Kidney tubule cell (primary cell): Measurements from ENCODE around the gene PWP2.
"Not testable (repeated sequence)": the region's sequence is repeated elsewhere in the genome, so short reads cannot be mapped to it uniquely, and the experiment has no call there.

Experiments
- DNase-seq: peaks from one replicate; pipeline ENCODE4 v3.0.0-alpha.2; 2018; ENCODE audit warnings: low spot score

The PWP2 gene

DNA sequence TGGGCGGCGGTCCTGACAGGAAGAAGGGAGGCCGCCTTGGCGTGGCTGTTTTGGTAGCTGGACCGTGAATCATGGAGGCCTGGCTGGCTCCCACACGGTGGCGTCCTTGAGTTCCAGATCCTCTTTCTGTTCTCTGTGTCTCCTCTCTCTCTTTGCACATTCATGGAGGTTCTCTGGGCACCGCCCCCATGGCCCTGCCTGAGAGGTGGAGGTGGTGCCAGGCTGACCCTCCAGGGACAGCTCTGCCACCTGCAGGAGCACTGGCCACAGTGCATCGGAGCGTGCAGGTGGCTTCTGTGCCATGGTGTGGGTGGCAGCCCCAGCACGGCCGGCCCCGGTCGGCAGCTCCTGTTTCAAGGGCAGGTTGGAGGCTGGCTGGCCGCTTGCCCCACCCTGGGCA, 30.8 kb downstream of the PWP2 start:
- DNase-seq, result not testable (repeated sequence)

DNA sequence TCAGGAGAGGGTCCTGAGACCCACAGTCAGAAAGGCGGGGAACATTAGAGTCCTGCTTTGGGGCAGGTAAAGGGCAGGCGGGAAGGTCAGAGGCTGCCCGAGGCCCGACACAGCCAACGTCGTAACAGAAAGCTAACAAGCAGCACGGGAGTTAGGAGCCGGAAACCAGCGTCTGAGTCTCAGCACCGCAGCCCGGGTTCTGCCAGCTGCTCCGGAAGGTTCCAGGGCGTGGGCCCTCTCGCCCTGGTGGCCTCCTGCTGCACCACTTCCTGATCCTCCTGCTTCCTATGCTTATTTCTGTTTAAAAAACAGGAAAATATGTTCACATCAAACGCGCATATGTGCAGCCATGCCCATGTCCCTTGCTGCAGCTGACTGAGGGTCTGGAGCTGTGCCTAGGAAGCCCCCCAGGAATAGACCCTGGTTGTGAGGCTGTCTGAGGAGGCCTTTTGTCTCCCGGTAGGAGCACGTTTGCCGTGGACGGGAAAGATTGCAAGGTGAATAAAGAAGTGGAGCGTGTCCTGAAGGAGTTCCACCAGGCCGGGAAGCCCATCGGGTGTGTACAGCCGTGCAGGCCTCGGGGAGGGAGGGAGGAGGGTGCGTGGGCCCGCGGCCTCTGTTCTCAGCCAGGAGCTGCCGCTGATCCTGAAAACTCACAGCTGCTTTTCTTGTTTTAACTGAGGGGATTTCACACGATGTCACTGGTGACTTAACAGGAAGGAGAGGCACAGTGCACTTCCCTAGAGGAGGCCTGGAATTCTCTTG, 32.8 kb downstream of the PWP2 start:
- peak; percentile 22 for DNase-seq

DNA sequence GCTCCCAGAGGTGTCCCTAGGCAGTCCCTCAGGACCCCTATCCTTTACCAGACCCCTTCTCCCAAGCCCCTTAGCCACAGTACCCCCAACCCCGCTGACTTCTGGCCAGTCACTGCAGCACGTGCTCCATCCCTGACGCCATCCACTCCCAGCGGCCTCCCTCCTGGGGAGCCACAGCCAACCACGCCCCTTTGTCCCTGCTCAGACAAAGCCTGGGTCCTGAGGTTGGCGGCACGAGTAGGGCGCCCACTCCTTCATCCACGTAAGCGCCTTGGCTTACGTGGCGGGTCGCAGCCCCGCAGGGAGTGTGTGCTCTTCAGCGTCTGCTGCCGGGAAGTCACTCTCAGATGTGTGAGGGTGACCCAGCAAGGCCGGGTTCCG, 33.3 kb downstream of the PWP2 start:
- not testable (repeated sequence) for DNase-seq

DNA sequence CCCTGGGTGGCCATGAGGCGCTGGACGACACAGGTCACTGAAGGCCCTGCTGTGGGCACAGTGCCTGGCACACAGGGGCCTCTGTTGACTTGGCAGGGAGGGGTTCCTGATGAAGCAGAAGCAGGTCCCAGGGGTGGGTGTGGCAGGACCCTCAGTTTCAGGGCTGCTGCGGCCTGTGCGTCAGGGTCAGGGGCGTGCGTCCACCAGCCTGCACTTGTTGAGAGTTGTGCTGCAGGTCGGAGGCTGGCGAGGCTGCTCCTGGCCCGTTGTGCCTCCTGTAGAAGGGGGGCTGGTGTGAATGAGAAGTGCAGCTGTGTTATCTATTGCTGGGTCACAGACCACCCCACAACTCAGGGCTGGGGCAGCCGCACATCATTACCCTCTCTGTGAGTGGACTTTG, 35.3 kb downstream of the PWP2 start:
- DNase-seq, result not testable (repeated sequence)

DNA sequence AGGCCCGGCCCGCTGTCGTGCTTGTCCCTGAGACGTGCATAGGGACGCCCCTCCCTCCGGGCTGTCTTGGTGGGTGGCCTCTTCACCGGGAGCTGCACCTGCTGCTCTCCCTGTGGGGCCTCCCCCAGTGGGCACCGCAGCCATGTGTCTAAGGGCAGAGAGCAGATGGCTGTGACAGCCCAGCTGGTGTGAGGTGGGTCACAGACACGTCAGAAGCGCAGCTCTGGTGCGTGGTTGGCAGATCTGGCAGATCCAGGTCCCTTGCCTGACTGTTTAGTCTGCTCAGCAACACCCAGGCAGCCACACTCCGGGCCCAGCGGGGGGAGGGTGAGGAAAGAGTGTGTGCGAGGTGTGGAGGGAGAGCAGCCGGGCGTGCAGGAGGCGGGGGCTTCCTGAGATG, 36.2 kb downstream of the PWP2 start:
- DNase-seq, result not testable (repeated sequence)

DNA sequence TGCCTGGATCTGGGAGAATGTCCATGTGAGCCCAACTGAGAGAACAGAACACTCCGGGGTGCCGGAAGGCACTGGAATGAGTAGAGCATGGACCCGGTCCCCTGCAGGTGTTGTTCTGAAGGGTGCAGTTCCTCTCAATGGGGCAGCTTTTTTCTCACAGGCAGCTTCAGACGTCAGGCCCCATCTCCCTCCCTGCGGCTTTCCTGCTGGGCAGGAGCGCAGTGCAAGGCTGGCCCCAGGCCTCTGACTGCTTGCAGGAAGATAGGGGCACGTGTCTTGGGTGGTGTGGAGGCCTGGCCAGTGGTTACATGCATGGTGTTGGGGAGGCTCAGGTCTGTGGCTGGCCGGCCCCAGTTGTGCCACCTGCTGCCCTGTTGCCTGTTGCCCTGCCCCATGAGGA, 36.8 kb downstream of the PWP2 start:
- not testable (repeated sequence) for DNase-seq

DNA sequence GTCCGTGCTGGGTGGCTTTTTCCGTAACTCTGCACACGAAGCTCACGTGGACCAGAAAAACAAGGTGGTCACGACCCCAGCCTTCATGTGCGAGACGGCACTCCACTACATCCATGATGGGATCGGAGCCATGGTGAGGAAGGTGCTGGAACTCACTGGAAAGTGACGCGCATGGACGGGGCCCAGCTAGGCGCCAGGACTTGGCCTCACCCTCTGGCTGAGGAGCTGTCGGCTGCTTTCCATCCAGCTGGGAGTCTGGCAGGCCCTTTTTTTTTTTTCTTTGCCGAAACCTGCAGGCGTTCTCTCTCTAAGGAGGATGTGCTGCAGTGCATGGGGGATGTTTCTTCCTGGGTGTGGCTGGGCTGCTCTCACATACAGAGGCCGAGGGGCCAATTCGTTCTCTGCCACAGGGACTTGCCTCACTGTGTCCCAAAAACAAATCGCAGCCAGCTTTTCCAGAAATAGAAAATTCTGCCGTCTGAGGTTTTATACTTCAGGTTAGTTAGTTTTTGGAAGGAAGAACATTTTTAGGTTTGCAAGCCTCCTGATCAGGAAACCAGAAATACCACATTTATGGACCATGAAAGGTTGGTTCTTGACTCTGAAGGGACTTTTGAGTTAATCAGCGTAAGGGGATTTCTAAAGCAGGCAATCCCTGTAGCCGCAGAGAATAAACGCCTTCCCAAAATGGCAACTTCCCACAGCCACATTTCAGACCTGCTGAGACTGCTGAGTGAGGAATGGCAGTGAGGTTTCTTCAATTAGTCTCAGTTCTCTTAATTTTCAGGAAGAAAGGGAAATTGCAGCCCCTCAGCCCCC, 37.8 kb downstream of the PWP2 start:
- not testable (repeated sequence) for DNase-seq

DNA sequence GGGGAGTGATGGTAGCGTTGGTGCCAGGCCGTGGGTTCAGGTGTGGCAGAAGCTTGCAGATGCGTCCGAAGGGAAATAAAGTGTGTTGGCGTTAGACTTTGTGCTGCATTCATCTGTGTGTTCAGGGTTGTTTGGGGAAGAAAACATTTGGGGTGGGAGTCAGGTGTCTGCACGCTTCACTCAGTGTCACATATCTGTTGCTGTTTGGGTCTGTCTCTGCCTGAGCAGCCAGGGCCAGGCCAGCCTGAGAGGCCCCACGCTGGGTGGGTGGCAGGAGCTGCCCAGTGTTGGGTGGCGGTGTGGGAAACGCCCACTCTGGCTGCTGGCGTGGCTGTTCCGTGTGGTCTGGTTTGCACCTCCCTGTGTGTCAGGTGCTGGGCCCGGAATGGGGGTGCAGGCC, 38.4 kb downstream of the PWP2 start:
- not testable (repeated sequence) for DNase-seq

DNA sequence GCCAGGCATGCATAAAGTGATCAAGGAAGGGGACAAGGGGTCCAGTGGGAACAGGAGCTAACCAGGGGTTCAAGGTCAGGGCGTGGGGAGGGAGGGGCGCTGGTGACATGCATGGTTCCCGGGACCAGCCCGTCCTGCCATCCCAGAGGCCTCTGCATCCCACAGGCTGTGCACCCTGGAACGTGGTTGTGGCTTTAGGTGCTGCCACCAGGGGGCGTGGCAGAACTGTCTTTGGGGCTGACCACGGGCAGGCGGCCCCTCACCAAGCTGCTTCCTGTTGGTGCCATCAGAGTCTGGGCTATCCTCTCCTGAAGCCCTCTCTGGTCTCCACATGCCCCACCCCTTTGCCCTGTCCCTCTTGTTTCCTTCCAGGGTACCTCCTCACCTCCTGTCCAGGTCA, 39.9 kb downstream of the PWP2 start:
- DNase-seq, result not testable (repeated sequence)

DNA sequence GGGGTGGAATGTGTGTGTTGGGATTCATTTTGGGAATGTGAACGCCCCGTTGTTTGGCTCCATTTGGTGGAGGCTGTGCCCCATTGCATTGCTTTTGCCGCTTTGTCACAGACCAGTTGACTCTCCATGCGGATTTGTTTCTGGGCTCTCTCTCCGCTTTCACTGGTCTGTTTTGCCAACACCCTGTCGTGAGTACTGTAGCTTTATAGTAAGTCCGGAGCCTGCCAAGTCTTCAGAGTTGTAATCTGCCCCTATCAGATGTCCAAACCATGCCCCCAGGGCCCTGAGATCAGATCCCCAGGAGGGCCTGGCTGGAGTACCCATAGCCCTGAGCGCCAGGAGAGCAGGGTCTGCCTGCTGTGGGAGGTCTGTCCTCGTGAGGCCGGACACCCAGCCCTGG, 43.1 kb downstream of the PWP2 start:
- not testable (repeated sequence) for DNase-seq

DNA sequence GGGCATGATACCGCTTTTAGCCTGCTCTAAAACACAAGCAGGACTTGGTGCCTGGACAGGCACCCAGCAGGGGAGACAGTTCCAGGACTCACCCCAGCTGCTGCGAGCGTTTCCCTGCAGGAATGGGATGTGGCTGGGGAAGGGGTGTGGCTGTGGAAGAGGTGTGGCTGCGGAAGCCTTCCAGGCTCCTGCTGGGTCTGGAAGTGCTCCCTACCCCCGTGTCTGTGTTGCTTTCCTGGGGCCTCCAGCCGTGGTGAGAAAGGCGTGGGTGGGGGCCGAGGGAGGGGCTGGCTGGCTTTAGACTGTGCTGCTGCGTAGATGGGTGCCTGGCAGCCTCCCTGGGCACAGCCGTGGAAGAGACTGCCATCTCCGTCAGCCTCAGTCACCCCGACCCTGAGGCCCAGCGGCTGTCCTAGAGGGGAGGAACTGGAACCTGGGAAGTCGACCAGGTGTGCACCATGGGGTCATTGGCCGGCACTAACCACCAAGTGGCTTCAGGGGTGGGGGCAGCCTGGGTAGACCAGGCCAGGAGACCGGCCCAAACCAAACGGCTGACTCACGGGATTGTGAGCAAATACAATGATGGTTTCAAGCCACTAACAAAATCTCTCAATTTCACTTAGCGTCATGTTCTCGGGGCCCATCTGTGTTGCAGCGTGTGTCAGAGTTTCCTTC, 46.2 kb downstream of the PWP2 start:
- DNase-seq, result not testable (repeated sequence)

DNA sequence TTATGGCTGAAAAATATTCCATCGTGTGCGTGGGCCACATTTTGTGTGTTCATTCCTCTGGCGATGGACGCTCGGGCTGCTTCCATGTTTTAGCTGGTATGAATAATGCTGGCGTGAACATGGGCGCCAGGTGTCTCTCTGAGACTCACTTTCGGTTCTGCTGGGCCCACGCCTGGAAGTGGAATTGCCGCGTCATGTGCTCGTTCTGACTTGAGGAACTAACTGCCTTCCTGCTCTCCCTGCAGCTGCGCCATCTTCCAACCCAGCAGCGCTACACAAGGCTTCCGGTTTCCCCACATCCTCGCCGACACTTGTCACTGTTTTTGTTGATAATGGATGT, 46.7 kb downstream of the PWP2 start:
- DNase-seq, result not testable (repeated sequence)

DNA sequence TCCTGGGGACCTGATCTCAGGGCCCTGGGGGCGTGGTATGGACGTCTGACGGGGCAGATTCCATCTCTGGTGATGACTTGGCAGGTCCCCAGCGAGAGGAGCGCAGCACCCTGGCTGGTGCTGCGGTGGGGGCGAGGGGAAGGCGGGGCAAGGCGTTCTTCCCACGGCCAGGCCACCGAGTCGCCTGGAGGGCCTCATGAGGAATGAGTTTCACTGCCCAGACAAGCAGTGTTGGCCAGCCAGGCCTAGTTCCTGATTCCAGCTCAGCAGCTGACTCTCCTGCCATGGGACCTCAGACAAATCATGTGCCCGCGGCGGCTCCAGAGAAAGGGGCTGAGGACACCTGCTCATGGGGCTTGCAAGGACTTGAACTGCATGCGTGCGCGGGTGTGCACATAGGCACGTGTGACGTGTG, 47.6 kb downstream of the PWP2 start:
- not testable (repeated sequence) for DNase-seq

DNA sequence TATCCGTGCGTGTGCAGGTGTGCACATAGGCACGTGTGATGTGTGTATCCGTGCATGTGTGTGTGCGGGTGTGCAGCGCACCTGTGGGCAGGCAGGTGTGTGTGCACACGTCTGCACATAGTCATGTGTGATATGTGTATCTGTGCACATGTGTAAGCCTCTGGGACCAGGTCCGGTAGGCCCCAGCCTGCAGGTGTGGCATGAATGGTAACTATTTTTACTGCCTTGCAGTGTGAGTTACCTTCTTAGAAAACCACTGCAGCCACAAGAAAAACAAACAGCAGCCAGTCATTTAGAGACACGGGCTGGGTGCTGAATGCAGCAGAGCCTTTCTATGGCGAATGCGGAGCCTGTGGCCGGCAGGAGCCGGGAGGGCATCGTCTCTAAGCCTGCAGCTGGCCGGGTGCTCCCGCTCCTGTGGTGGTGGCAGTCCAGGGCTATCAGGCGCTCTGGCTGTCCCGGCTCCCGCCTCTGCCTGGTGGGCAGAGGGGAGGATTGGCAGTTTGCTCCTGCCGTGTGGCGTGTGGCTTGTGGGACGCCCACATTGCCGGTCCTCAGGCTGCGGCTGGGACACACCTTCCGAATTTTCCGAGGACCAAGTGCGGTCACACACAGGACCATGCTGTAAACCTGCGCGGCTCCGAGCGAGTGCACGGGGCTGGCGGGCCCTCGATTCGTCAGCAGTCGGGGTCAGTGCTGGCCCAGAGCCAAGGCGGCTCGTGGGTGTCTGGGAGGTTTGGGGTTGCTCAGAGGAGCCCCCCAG, 48.2 kb downstream of the PWP2 start:
- DNase-seq, result not testable (repeated sequence)

DNA sequence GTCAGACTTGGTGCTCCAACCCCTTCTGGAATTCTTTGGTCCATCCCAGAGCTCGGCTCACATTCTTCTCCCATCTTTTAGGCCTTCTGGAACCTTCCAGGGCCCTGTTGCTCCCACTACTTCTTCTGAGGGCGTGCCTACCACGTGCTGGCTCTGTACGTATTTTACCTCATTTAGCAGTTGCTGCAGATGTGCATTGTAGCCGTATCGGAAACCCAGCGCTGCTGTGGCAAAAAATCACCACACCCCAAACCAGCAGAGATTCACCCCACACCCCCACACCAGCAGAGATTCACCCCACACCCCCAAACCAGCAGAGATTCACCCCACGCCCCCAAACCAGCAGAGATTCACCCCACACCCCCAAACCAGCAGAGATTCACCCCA, 48.8 kb downstream of the PWP2 start:
- not testable (repeated sequence) for DNase-seq

DNA sequence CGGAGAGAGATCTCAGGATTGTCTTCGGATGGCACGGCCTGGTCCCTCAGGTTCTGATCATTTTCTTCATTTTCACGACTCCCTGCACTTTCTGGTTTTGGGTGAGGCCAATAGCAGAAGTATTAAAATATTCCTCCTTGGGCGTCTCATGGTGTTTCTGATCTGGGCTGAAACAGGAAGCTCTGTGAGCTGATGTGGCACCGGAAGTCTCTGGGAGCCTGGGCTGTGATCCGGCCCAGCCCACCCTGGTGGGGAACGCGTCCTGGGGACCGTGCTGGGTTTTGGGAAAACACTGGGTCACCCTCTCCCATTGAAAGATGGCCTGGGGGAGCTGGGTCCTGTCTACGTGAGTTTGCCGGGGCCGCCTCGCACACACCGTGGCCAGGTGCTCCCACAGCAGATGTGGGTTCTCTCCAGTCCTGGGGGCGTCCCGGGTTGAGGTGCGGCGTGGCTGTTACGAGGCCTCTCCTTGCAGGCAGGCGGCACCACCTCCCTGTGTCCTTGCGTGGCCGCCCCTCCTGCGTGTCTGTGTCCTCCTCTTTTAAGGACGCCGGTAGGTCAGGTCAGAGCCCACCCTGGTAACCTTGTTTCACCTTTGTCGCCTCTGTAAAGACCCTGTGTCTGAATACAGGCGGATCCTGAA, 50.4 kb downstream of the PWP2 start:
- not testable (repeated sequence) for DNase-seq

DNA sequence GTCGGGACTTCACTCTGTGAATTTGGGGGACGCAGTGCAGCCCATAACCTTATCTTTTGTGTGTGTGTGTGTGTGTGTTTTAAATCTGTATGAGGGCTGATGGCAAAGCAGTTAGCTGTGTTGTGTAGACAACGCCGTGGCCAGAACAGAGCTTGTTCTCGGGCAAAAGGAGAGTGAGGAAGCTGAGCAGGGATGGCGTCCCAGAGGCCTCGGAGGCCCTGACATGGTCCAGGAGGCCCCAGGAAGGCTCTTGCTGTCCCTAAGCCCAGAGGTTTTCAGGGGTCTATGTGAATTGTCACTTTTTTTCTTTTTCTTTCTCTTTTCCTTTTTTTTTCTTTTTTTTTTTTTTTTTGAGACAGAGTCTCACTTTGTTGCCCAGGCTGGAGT, 50.9 kb downstream of the PWP2 start:
- not testable (repeated sequence) for DNase-seq

DNA sequence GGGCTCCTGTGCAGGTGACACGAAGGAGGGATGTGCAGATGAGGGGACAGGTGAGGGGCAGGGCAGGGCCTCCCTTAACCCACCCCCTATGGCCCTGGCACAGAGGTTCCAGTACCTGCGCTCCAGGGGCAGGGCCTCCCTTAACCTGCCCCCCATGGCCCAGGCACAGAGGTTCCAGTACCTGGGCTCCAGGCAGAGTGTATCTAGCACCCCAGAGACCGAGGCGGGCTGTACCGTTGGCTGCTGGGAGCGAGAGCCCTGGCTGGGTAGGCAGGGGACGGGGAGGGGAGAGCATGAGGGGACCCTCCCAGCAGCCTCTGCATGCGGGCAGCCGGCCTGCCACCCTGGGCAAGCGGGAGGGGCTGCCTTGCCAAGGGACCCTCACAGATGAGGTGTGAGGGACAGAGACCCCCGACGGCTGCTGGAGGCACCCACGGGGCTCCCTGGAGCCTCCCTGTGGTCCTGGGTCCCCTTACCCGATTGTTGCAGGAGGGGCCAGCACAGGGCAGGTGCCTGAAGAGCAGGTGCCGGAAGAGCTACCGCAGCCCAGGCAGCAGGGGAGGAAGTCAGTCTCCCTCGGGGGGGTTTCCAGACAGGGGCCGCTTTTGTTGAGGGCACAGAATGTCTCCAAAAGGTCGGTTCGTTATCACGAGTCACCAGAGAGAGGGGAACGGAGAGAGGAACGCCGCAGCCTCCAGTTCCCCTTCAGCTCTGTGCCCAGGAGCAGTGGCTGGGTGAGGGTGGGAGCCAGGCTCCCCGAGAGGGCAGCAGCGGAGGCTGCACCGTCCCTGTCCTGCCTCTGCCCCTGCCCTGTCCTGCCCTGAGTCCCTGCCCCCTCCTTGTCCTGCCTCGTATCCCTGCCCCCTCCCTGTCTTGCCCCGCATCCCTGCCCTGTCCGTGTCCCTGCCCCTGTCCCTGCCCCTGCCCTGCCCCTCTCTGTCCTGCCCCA, 52.4 kb downstream of the PWP2 start:
- not testable (repeated sequence) for DNase-seq

DNA sequence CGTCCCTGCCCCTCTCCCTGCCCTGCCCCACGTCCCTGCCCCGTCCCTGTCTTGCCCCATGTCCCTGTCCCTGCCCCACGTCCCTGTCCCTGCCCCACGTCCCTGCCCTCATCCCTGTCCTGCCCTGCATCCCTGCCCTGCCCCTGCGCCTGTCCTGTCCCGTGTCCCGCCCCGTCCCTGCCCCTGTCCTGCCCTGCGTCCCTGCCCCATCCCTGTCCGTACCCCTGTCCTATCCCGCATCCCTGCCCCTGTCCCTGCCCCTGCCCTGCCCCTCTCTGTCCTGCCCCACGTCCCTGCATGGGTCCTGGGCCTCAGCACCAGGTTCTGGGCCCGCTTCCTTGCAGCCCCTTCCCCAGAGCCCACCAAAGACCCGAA, 53.1 kb downstream of the PWP2 start:
- DNase-seq, result not testable (repeated sequence)

DNA sequence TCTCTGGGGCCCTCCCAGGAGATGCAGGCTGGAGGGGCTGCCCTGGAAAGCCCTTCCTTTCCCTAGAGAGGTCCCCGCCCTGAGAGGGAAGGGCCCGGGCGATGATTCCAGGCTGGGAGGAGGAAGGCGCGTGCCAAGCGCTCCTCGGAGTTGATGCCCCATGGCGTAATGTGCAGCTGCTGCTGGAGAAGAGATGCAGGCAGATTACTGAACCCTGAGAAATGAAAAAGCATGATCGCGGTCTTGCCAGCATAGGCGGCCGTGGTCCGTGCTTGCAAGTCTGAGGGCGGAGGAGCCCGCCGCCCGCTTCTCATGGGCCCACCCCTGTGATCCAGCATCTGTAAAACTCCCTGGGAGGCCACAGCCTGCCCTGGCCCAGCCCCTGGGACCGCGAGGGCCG, 53.6 kb downstream of the PWP2 start:
- not testable (repeated sequence) for DNase-seq
